H9 (cell line): ENCODE data around the gene NDN. TPM values are rescaled to one million over a fixed set of nuclear protein-coding genes. Genes with fewer than 3 reads are reported as not detected.

Experiments used
- DNase-seq: peaks from one replicate; pipeline ENCODE4 v3.0.0-alpha.2; 2017
- H2AFZ ChIP-seq: one replicate; pipeline ENCODE4 v1.6.1; 2013; ENCODE audit warnings: mild to moderate bottlenecking, low read length, control low read depth, moderate library complexity
- H2AK5ac ChIP-seq: 2 replicates; pipeline ENCODE4 v1.6.1; 2013; ENCODE audit warnings: low read length, control low read depth, mixed read lengths; ENCODE audit not compliant: insufficient read length
- H2BK120ac ChIP-seq: one replicate; pipeline ENCODE4 v1.6.1; 2013; ENCODE audit warnings: low read depth, mild to moderate bottlenecking, low read length, control low read depth, inconsistent platforms; ENCODE audit not compliant: poor library complexity, severe bottlenecking
- H2BK12ac ChIP-seq: 2 replicates; pipeline ENCODE4 v1.6.1; 2013; ENCODE audit warnings: low read length, control low read depth, mixed read lengths, low read depth; ENCODE audit not compliant: insufficient read length
- H2BK15ac ChIP-seq: 2 replicates; pipeline ENCODE4 v1.6.1; 2013; ENCODE audit warnings: low read depth, low read length, control low read depth
- H2BK20ac ChIP-seq: one replicate; pipeline ENCODE4 v1.6.1; 2013; ENCODE audit warnings: low read depth, mild to moderate bottlenecking, low read length, control low read depth, inconsistent platforms; ENCODE audit not compliant: poor library complexity, severe bottlenecking
- H2BK5ac ChIP-seq: 2 replicates; pipeline ENCODE4 v1.6.1; 2013; ENCODE audit warnings: low read length, control low read depth, mixed read lengths; ENCODE audit not compliant: insufficient read length
- H3K14ac ChIP-seq: 2 replicates; pipeline ENCODE4 v1.6.1; 2013; ENCODE audit warnings: low read length, control low read depth; ENCODE audit not compliant: insufficient read depth
- H3K18ac ChIP-seq: 2 replicates; pipeline ENCODE4 v1.6.1; 2013; ENCODE audit warnings: low read depth, mild to moderate bottlenecking, mixed read lengths, low read length, control low read depth; ENCODE audit not compliant: insufficient read length
- H3K23ac ChIP-seq: 2 replicates; pipeline ENCODE4 v1.6.1; 2013; ENCODE audit warnings: low read length, control low read depth, mixed read lengths, low read depth; ENCODE audit not compliant: insufficient read length
- H3K23me2 ChIP-seq: 2 replicates; pipeline ENCODE4 v1.6.1; 2013; ENCODE audit warnings: low read depth, mild to moderate bottlenecking, mixed read lengths, low read length, control low read depth; ENCODE audit not compliant: insufficient read length, poor library complexity, severe bottlenecking
- H3K27ac ChIP-seq: 2 replicates; pipeline ENCODE4 v1.5.1; 2013; ENCODE audit warnings: low read length, control low read depth, mixed read lengths, low read depth; ENCODE audit not compliant: insufficient read length
- H3K27me3 ChIP-seq: 2 replicates; pipeline ENCODE4 v1.6.1; 2013; ENCODE audit warnings: low read length, control low read depth, inconsistent platforms; ENCODE audit not compliant: insufficient read depth
- H3K4ac ChIP-seq: 2 replicates; pipeline ENCODE4 v1.6.1; 2013; ENCODE audit warnings: low read depth, mild to moderate bottlenecking, control low read depth, inconsistent platforms, low read length, moderate library complexity
- H3K4me1 ChIP-seq: 2 replicates; pipeline ENCODE4 v1.6.1; 2013; ENCODE audit warnings: low read length, control low read depth, inconsistent platforms; ENCODE audit not compliant: insufficient read depth
- H3K4me2 ChIP-seq: 2 replicates; pipeline ENCODE4 v1.6.1; 2013; ENCODE audit warnings: low read length, control low read depth, mixed read lengths; ENCODE audit not compliant: insufficient read length, insufficient read depth
- H3K56ac ChIP-seq: 2 replicates; pipeline ENCODE4 v1.6.1; 2013; ENCODE audit warnings: low read depth, mild to moderate bottlenecking, mixed read lengths, low read length, control low read depth; ENCODE audit not compliant: insufficient read length
- H3K79me1 ChIP-seq: 2 replicates; pipeline ENCODE4 v1.6.1; 2013; ENCODE audit warnings: low read depth, mild to moderate bottlenecking, moderate library complexity, low read length, control low read depth, inconsistent platforms; ENCODE audit not compliant: insufficient read depth, poor library complexity, severe bottlenecking
- H3K79me2 ChIP-seq: 2 replicates; pipeline ENCODE4 v1.6.1; 2013; ENCODE audit warnings: low read length, control low read depth, inconsistent platforms; ENCODE audit not compliant: insufficient read depth
- H3K9ac ChIP-seq: 2 replicates; pipeline ENCODE4 v1.6.1; 2013; ENCODE audit warnings: low read length, control low read depth, mixed read lengths; ENCODE audit not compliant: insufficient read length; ENCODE audit errors: extremely low read depth
- H3K9me3 ChIP-seq: one replicate; pipeline ENCODE4 v1.6.1; 2013; ENCODE audit warnings: low read depth, low read length, inconsistent platforms; ENCODE audit not compliant: control insufficient read depth
- H3T11ph ChIP-seq: one replicate; pipeline ENCODE4 v1.6.1; 2013; ENCODE audit warnings: mild to moderate bottlenecking, low read length, control low read depth, inconsistent platforms
- H4K20me1 ChIP-seq: one replicate; pipeline ENCODE4 v1.6.1; 2013; ENCODE audit not compliant: control insufficient read depth, insufficient read length, insufficient read depth
- H4K5ac ChIP-seq: 2 replicates; pipeline ENCODE4 v1.6.1; 2013; ENCODE audit warnings: low read depth, mild to moderate bottlenecking, mixed read lengths, low read length, control low read depth; ENCODE audit not compliant: insufficient read length
- H4K8ac ChIP-seq: replicated peaks from 2 replicates; pipeline ENCODE4 v1.6.1; 2013; ENCODE audit warnings: low read length, control low read depth, mixed read lengths, low read depth; ENCODE audit not compliant: insufficient read length
- H4K91ac ChIP-seq: 2 replicates; pipeline ENCODE4 v1.6.1; 2013; ENCODE audit warnings: low read depth, mild to moderate bottlenecking, moderate library complexity, mixed read lengths, low read length, control low read depth; ENCODE audit not compliant: insufficient read length
- H3K27ac Mint-ChIP-seq, 3 experiments: 2 replicates in 2 of 3; 3 replicates in 1 of 3; pipeline ENCODE4 v1.8.0; 2020 to 2021; ENCODE audit warnings: mixed read lengths in 3 of 3, mild to moderate bottlenecking in 1 of 3, moderate library complexity in 1 of 3
- H3K27me3 Mint-ChIP-seq: 2 replicates; pipeline ENCODE4 v1.8.0; 2021; ENCODE audit warnings: low read depth, mild to moderate bottlenecking, moderate library complexity, mixed read lengths
- H3K36me3 Mint-ChIP-seq, 3 experiments: 2 replicates in 2 of 3; 3 replicates in 1 of 3; pipeline ENCODE4 v1.8.0; 2020 to 2021; ENCODE audit warnings: low read depth in 3 of 3, mixed read lengths in 3 of 3; ENCODE audit not compliant: insufficient read depth in 1 of 3
- H3K4me1 Mint-ChIP-seq, 2 experiments: 2 replicates each; pipeline ENCODE4 v1.8.0; 2020; ENCODE audit warnings: mixed read lengths in 2 of 2
- H3K4me3 Mint-ChIP-seq, 2 experiments: 2 replicates in 1 of 2; 3 replicates in 1 of 2; pipeline ENCODE4 v1.8.0; 2020 to 2021; ENCODE audit warnings: mild to moderate bottlenecking in 2 of 2, mixed read lengths in 2 of 2, moderate library complexity in 1 of 2
- H3K9me3 Mint-ChIP-seq, 2 experiments: 2 replicates in 1 of 2; 3 replicates in 1 of 2; pipeline ENCODE4 v1.8.0; 2020; ENCODE audit warnings: mild to moderate bottlenecking in 2 of 2, mixed read lengths in 2 of 2, moderate library complexity in 1 of 2
- CTCF ChIP-seq: fragments of 200-600 bp; sonication (generic); conservative IDR thresholded peaks from 3 replicates; pipeline ENCODE4 v1.8.0; 2021; ENCODE audit warnings: antibody characterized with exemption, mild to moderate bottlenecking
- WGBS: extraction: QIAGEN DNeasy Blood & Tissue Kit; methylation state at CpG from one replicate; pipeline ENCODE4 v1.1.7; 2013; ENCODE audit warnings: missing lambda C conversion rate, low lambda C conversion rate, mixed read lengths; ENCODE audit not compliant: insufficient read length; ENCODE audit errors: extremely low coverage; 5-methylcytosine and 5-hydroxymethylcytosine counted together
- total RNA-seq: library from RNA; stranded (reverse); gene quantifications from 2 replicates; pipeline ENCODE4 v1.2.1, GENCODE V29; 2021

NDN gene
- total RNA-seq, 1 experiment from 2014 or later: 34.8 TPM

- Histone ChIP-seq H3K56ac (no peak overlapping the region), H2BK12ac (no peak overlapping the region), H3K4ac (no peak overlapping the region), H3K9me3 (peaks cover 16% of the 10 kb centered on the region), H3T11ph (no peak overlapping the region), H4K91ac (no peak overlapping the region), H3K18ac (no peak overlapping the region), H3K23me2 (no peaks in the 10 kb centered on the region), H4K8ac (no peak overlapping the region), H2AFZ (no peak overlapping the region), H2AK5ac (no peak overlapping the region), H2BK20ac (no peak overlapping the region), H3K14ac (no peak overlapping the region), H2BK120ac (no peak overlapping the region), H3K4me1 (no peaks in the 10 kb centered on the region), H4K20me1 (no peaks in the 10 kb centered on the region), H3K9ac (no peak overlapping the region), H2BK5ac (no peak overlapping the region), H3K23ac (no peak overlapping the region), H3K27ac (no peak overlapping the region), H3K79me2 (no peaks in the 10 kb centered on the region; the same call in 1 of the 2 replicates), H4K5ac (no peak overlapping the region), H3K79me1 (no peaks in the 10 kb centered on the region), H3K27me3 (no peaks in the 10 kb centered on the region), H3K4me2 (no peak overlapping the region), H2BK15ac (no peak overlapping the region)
- WGBS: no CpG with 5 or more reads among the region's 5 CpGs
- H3K27ac Mint-ChIP-seq: no peak overlapping the region
- no peak overlapping the region; a peak in 1 of 5 replicates for H3K4me3 Mint-ChIP-seq
- peaks cover 0 to 2% (median 0%) of the 10 kb centered on the region in 3 experiments; a peak in 2 of 7 replicates for H3K36me3 Mint-ChIP-seq
- H3K27me3 Mint-ChIP-seq: no peaks in the 10 kb centered on the region; the same call in 1 of the 2 replicates
- no peak for DNase-seq
- TF ChIP-seq CTCF: no peak
- H3K9me3 Mint-ChIP-seq: peaks cover 53 to 71% of the 10 kb centered on the region in 2 experiments
- H3K4me1 Mint-ChIP-seq: no peaks in the 10 kb centered on the region
Observed at GRCh38 chr15:23736033-23736673, 49.0 kb upstream of the NDN start.
